GM18508 (cell line): ENCODE results near the gene KCNIP4.

Source experiments
- ATAC-seq: cut with Tn5 transposase; IDR thresholded peaks from one replicate; pipeline ENCODE4 v1.9.1; 2021; ENCODE audit warnings: moderate number of reproducible peaks; ENCODE audit not compliant: insufficient read depth, unreplicated experiment

KCNIP4 gene

GRCh38 chr4:21709761-21710160, 238.8 kb downstream of the KCNIP4 start:
- ATAC-seq, result no peak

GRCh38 chr4:21709031-21709430, 239.5 kb downstream of the KCNIP4 start:
- no peak for ATAC-seq

- no peak for ATAC-seq
These were observed 249.1 kb downstream of the KCNIP4 start for GRCh38 chr4:21699446-21699845.

GRCh38 chr4:21697583-21697982, 251.0 kb downstream of the KCNIP4 start:
- no peak for ATAC-seq

- no peak for ATAC-seq
These were observed 253.4 kb downstream of the KCNIP4 start for GRCh38 chr4:21695141-21695540.

- ATAC-seq, result no peak
These were observed 256.3 kb downstream of the KCNIP4 start for GRCh38 chr4:21692241-21692640.

- no peak for ATAC-seq
These were observed 259.8 kb downstream of the KCNIP4 start for GRCh38 chr4:21688596-21689265.

GRCh38 chr4:21685911-21686310, 262.7 kb downstream of the KCNIP4 start:
- ATAC-seq, result no peak

GRCh38 chr4:21680326-21680898, 268.2 kb downstream of the KCNIP4 start:
- ATAC-seq, result no peak

- ATAC-seq, result no peak
These were observed 269.9 kb downstream of the KCNIP4 start for GRCh38 chr4:21678711-21679110.

GRCh38 chr4:21677173-21677572, 271.4 kb downstream of the KCNIP4 start:
- ATAC-seq, result no peak

- ATAC-seq, result no peak
These were observed 284.2 kb downstream of the KCNIP4 start for GRCh38 chr4:21664355-21664754.

- ATAC-seq, result no peak
These were observed 291.7 kb downstream of the KCNIP4 start for GRCh38 chr4:21656832-21657231.

- ATAC-seq, result no peak
These were observed 293.5 kb downstream of the KCNIP4 start for GRCh38 chr4:21655031-21655430.

- no peak for ATAC-seq
These were observed 295.9 kb downstream of the KCNIP4 start for GRCh38 chr4:21652508-21653231.

GRCh38 chr4:21649391-21650090, 299.0 kb downstream of the KCNIP4 start:
- ATAC-seq, result no peak

GRCh38 chr4:21645776-21646175, 302.8 kb downstream of the KCNIP4 start:
- no peak for ATAC-seq

- no peak for ATAC-seq
These were observed 306.9 kb downstream of the KCNIP4 start for GRCh38 chr4:21641696-21642095.

- ATAC-seq, result no peak
These were observed 310.3 kb downstream of the KCNIP4 start for GRCh38 chr4:21638171-21638725.

- ATAC-seq, result no peak
These were observed 319.5 kb downstream of the KCNIP4 start for GRCh38 chr4:21628916-21629610.
